ENCODE data around the gene BICD1. TPM values are rescaled to one million over a fixed set of nuclear protein-coding genes. Genes with fewer than 3 reads are reported as not detected.
A peak's percentile ranks its signal among the peaks of the same experiment; 100 is the strongest.

Gene BICD1
- total and polyA plus RNA-seq, 2 experiments from 2014 or later: 59.3 to 83.6 TPM

GRCh38 chr12:32402170-32402569, 295.5 kb downstream of the BICD1 start:
- H3K27me3 Mint-ChIP-seq (ENCODE audit: insufficient read depth, low read depth, poor library complexity): peaks cover 11% of the 10 kb centered on the region
- no peak overlapping the region for H3K4me3 Mint-ChIP-seq
- no peaks in the 10 kb centered on the region for H3K9me2 ChIP-seq (ENCODE audit: insufficient read depth)
- H3K79me2 ChIP-seq (replicated peaks; ENCODE audit: insufficient read depth): peaks cover 67% of the 10 kb centered on the region
- ATAC-seq (no peak), DNase-seq (ENCODE audit: low spot score) (no peak)
- H3K27ac ChIP-seq (ENCODE audit: low read depth): no peak overlapping the region
- peaks cover 22% of the 10 kb centered on the region for H4K20me1 ChIP-seq (replicated peaks; ENCODE audit: insufficient read depth)
- peaks cover 36% of the 10 kb centered on the region for H3K4me1 Mint-ChIP-seq
- no peak overlapping the region for H2AFZ ChIP-seq
- peaks cover 42% of the 10 kb centered on the region for H3K36me3 Mint-ChIP-seq (ENCODE audit: low read depth)
- H3K4me1 ChIP-seq (ENCODE audit: insufficient read depth): peaks cover 38% of the 10 kb centered on the region
- peak overlapping the region; percentile 39 for H3K4me2 ChIP-seq
- H3K9me3 Mint-ChIP-seq: no peaks in the 10 kb centered on the region
- peaks cover 22% of the 10 kb centered on the region for H3F3A ChIP-seq (replicated peaks; ENCODE audit: low read depth)
- TF ChIP-seq, protein P1, sequence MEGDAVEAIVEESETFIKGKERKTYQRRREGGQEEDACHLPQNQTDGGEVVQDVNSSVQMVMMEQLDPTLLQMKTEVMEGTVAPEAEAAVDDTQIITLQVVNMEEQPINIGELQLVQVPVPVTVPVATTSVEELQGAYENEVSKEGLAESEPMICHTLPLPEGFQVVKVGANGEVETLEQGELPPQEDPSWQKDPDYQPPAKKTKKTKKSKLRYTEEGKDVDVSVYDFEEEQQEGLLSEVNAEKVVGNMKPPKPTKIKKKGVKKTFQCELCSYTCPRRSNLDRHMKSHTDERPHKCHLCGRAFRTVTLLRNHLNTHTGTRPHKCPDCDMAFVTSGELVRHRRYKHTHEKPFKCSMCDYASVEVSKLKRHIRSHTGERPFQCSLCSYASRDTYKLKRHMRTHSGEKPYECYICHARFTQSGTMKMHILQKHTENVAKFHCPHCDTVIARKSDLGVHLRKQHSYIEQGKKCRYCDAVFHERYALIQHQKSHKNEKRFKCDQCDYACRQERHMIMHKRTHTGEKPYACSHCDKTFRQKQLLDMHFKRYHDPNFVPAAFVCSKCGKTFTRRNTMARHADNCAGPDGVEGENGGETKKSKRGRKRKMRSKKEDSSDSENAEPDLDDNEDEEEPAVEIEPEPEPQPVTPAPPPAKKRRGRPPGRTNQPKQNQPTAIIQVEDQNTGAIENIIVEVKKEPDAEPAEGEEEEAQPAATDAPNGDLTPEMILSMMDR (conservative IDR thresholded peaks at IDR 0.05; ENCODE audit: low read depth in 2 of 2): peak; percentile 9 to 29; a peak in 2 of 4 replicates
- no peak for TF ChIP-seq EZH2 (IDR thresholded peaks at IDR 0.05; ENCODE audit: low read depth, unreplicated experiment)
- H3K27me3 ChIP-seq (ENCODE audit: insufficient read depth): no peaks in the 10 kb centered on the region
- H3K27ac Mint-ChIP-seq: no peak overlapping the region
- H3K4me3 ChIP-seq: no peak overlapping the region
- H3K36me3 ChIP-seq (ENCODE audit: insufficient read depth): no peaks in the 10 kb centered on the region

GRCh38 chr12:32402946-32403345, 296.3 kb downstream of the BICD1 start:
- DNase-seq (ENCODE audit: low spot score): no peak
- no peak for ATAC-seq
- H3K27me3 ChIP-seq (ENCODE audit: insufficient read depth): no peaks in the 10 kb centered on the region
- Mint-ChIP-seq H3K36me3 (ENCODE audit: low read depth) (peaks cover 42% of the 10 kb centered on the region), H3K4me1 (peaks cover 32% of the 10 kb centered on the region), H3K4me3 (peak overlapping the region; percentile 24; the same call in 2 of the 3 replicates), H3K27ac (no peak overlapping the region), H3K9me3 (no peaks in the 10 kb centered on the region), H3K27me3 (ENCODE audit: insufficient read depth, low read depth, poor library complexity) (peaks cover 11% of the 10 kb centered on the region)
- peak overlapping the region; percentile 39 for H3K4me2 ChIP-seq
- H2AFZ ChIP-seq: no peak overlapping the region
- no peak overlapping the region for H3K4me3 ChIP-seq
- H3F3A ChIP-seq (replicated peaks; ENCODE audit: low read depth): peaks cover 22% of the 10 kb centered on the region
- H3K9me2 ChIP-seq (ENCODE audit: insufficient read depth): no peaks in the 10 kb centered on the region
- no peaks in the 10 kb centered on the region for H3K36me3 ChIP-seq (ENCODE audit: insufficient read depth)
- H3K79me2 ChIP-seq (replicated peaks; ENCODE audit: insufficient read depth): peaks cover 74% of the 10 kb centered on the region
- peaks cover 27% of the 10 kb centered on the region for H4K20me1 ChIP-seq (replicated peaks; ENCODE audit: insufficient read depth)
- peaks cover 31% of the 10 kb centered on the region for H3K4me1 ChIP-seq (ENCODE audit: insufficient read depth)
- H3K27ac ChIP-seq (ENCODE audit: low read depth): no peak overlapping the region
- TF ChIP-seq NANOG (IDR thresholded peaks at IDR 0.05; ENCODE audit: borderline replicate concordance): no peak
- TF ChIP-seq CREB1 (CRISPR knock-in tag; IDR thresholded peaks at IDR 0.05; ENCODE audit: low read depth): no peak
- TF ChIP-seq ZNF114 (CRISPR knock-in tag; IDR thresholded peaks at IDR 0.05): no peak
- no peak for TF ChIP-seq POLR2AphosphoS5 (IDR thresholded peaks at IDR 0.05; ENCODE audit: low read depth)
- TF ChIP-seq EZH2 (IDR thresholded peaks at IDR 0.05; ENCODE audit: low read depth, unreplicated experiment): no peak
- TF ChIP-seq JUNB (IDR thresholded peaks at IDR 0.05; ENCODE audit: unreplicated experiment): no peak
- TF ChIP-seq STAT1 (IDR thresholded peaks at IDR 0.05; ENCODE audit: unreplicated experiment): no peak
- TF ChIP-seq, protein P2, sequence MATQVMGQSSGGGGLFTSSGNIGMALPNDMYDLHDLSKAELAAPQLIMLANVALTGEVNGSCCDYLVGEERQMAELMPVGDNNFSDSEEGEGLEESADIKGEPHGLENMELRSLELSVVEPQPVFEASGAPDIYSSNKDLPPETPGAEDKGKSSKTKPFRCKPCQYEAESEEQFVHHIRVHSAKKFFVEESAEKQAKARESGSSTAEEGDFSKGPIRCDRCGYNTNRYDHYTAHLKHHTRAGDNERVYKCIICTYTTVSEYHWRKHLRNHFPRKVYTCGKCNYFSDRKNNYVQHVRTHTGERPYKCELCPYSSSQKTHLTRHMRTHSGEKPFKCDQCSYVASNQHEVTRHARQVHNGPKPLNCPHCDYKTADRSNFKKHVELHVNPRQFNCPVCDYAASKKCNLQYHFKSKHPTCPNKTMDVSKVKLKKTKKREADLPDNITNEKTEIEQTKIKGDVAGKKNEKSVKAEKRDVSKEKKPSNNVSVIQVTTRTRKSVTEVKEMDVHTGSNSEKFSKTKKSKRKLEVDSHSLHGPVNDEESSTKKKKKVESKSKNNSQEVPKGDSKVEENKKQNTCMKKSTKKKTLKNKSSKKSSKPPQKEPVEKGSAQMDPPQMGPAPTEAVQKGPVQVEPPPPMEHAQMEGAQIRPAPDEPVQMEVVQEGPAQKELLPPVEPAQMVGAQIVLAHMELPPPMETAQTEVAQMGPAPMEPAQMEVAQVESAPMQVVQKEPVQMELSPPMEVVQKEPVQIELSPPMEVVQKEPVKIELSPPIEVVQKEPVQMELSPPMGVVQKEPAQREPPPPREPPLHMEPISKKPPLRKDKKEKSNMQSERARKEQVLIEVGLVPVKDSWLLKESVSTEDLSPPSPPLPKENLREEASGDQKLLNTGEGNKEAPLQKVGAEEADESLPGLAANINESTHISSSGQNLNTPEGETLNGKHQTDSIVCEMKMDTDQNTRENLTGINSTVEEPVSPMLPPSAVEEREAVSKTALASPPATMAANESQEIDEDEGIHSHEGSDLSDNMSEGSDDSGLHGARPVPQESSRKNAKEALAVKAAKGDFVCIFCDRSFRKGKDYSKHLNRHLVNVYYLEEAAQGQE (IDR thresholded peaks at IDR 0.05; ENCODE audit: unreplicated experiment): no peak
- TF ChIP-seq, protein P1 (conservative IDR thresholded peaks at IDR 0.05; ENCODE audit: low read depth in 2 of 2): no peak
- TF ChIP-seq, protein P3, sequence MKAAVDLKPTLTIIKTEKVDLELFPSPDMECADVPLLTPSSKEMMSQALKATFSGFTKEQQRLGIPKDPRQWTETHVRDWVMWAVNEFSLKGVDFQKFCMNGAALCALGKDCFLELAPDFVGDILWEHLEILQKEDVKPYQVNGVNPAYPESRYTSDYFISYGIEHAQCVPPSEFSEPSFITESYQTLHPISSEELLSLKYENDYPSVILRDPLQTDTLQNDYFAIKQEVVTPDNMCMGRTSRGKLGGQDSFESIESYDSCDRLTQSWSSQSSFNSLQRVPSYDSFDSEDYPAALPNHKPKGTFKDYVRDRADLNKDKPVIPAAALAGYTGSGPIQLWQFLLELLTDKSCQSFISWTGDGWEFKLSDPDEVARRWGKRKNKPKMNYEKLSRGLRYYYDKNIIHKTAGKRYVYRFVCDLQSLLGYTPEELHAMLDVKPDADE (IDR thresholded peaks at IDR 0.05): no peak
- no peak for TF ChIP-seq EZH2phosphoT487 (IDR thresholded peaks at IDR 0.05; ENCODE audit: unreplicated experiment)
- no peak for TF ChIP-seq ZNF331 (CRISPR knock-in tag; IDR thresholded peaks at IDR 0.05; ENCODE audit: low read depth)
